HCT116 (cell line): Measurements from ENCODE around the gene POLR1B. TPM values are rescaled to one million over a fixed set of nuclear protein-coding genes. Genes with fewer than 3 reads are reported as not detected.
"Not testable (repeated sequence)": the region's sequence is repeated elsewhere in the genome, so short reads cannot be mapped to it uniquely, and the experiment has no call there.

Source experiments
- ATAC-seq: fragments of 200-7000 bp; cut with Tn5 transposase; 2 replicates; pipeline ENCODE4 v1.9.1; 2020; ENCODE audit warnings: mild to moderate bottlenecking, moderate library complexity
- BruUV-seq: library from RNA; stranded (reverse); fragments of 400-500 nt; replicated peaks from 2 replicates; lab custom pipeline; 2021; lab: Mats Ljungman, UMichigan
- CTCF ChIA-PET: fragments of 300-600 bp; sonication (Branson Sonifier 250); formaldehyde crosslinking; loops from one replicate; lab custom pipeline; 2021; ENCODE audit warnings: antibody characterized with exemption; lab: Charles Lee
- POLR2A ChIA-PET: fragments of 300-600, 350-600 bp; sonication (Branson Sonifier 250); formaldehyde crosslinking; loops from one replicate; lab custom pipeline; 2021; ENCODE audit warnings: antibody characterized with exemption; lab: Charles Lee
- RAD21 ChIA-PET, 2 experiments: fragments of 300-600 bp; sonication (Branson Sonifier 250); formaldehyde crosslinking; loops; one replicate each; lab custom pipeline; 2023; ENCODE audit warnings: low total read pairs in 2 of 2; ENCODE audit not compliant: uncharacterized antibody in 2 of 2, unreplicated experiment in 2 of 2, low non-redundant PET in 1 of 2; lab: Charles Lee
- DNase-seq: peaks from one replicate; pipeline ENCODE4 v3.0.0-alpha.2; 2010; ENCODE audit warnings: low read depth, low spot score
- H2AFZ ChIP-seq: fragments of 200-600 bp; shearing (Covaris generic), sonication (generic); 2 replicates; pipeline ENCODE4 v1.6.1; 2017; ENCODE audit warnings: low read depth, mixed run types, mixed read lengths, antibody characterized with exemption, low read length; ENCODE audit not compliant: poor library complexity, severe bottlenecking
- H3K27ac ChIP-seq: 2 replicates; pipeline ENCODE4 v1.5.1; 2012; ENCODE audit warnings: low read depth, low read length
- H3K27me3 ChIP-seq: fragments of 200-600 bp; sonication (generic); 2 replicates; pipeline ENCODE4 v1.6.1; 2016; ENCODE audit warnings: mixed run types, low read length, mixed read lengths; ENCODE audit not compliant: insufficient read depth
- H3K36me3 ChIP-seq, 2 experiments: fragments of 200-500 bp in 1 of 2; fragments of 200-600 bp in 1 of 2; sonication (Bioruptor generic) in 1 of 2; sonication (generic) in 1 of 2; 2 replicates each; pipeline versions ENCODE4 v1.5.1 to v1.6.1; 2014 to 2016; ENCODE audit warnings: low read length in 2 of 2, inconsistent platforms in 1 of 2, mixed read lengths in 1 of 2, mixed run types in 1 of 2; ENCODE audit not compliant: insufficient read depth in 2 of 2, control insufficient read depth in 1 of 2
- H3K4me1 ChIP-seq, 2 experiments: fragments of 200-600 bp in 1 of 2; sonication (generic) in 1 of 2; 2 replicates each; pipeline versions ENCODE4 v1.5.1 to v1.6.1; 2012 to 2017; ENCODE audit warnings: low read length in 2 of 2, inconsistent platforms in 1 of 2, mild to moderate bottlenecking in 1 of 2, mixed read lengths in 1 of 2, mixed run types in 1 of 2, moderate library complexity in 1 of 2; ENCODE audit not compliant: insufficient read depth in 2 of 2, control insufficient read depth in 1 of 2
- H3K4me2 ChIP-seq: fragments of 200-600 bp; sonication (generic); 2 replicates; pipeline ENCODE4 v1.6.1; 2017; ENCODE audit warnings: mixed run types, low read length, mixed read lengths
- H3K4me3 ChIP-seq, 2 experiments: fragments of 200-600 bp in 1 of 2; sonication (generic) in 1 of 2; replicated peaks in 1 of 2; 2 replicates each; pipeline ENCODE4 v1.5.1; 2011 to 2016; ENCODE audit warnings: low read length in 2 of 2, control low read depth in 1 of 2, low read depth in 1 of 2, mild to moderate bottlenecking in 1 of 2, mixed read lengths in 1 of 2, mixed run types in 1 of 2
- H3K79me2 ChIP-seq: fragments of 200-600 bp; sonication (generic); 2 replicates; pipeline ENCODE4 v1.6.1; 2017; ENCODE audit warnings: mild to moderate bottlenecking, mixed run types, low read length, moderate library complexity, mixed read lengths; ENCODE audit not compliant: insufficient read depth
- H3K9ac ChIP-seq: fragments of 200-600 bp; sonication (generic); 2 replicates; pipeline ENCODE4 v1.6.1; 2016; ENCODE audit warnings: low read length, mixed read lengths
- H3K9me2 ChIP-seq: fragments of 200-600 bp; sonication (generic), shearing (Covaris generic); 2 replicates; pipeline ENCODE4 v1.6.1; 2017; ENCODE audit warnings: mixed run types, mild to moderate bottlenecking, moderate library complexity; ENCODE audit not compliant: insufficient read depth
- H3K9me3 ChIP-seq, 2 experiments: fragments of 200-500 bp in 1 of 2; fragments of 200-600 bp in 1 of 2; sonication (Bioruptor generic) in 1 of 2; sonication (generic) in 1 of 2; 2 replicates each; pipeline ENCODE4 v1.6.1; 2014 to 2017; ENCODE audit warnings: low read length in 2 of 2, mixed read lengths in 2 of 2, inconsistent platforms in 1 of 2, low read depth in 1 of 2, mild to moderate bottlenecking in 1 of 2, mixed run types in 1 of 2, moderate library complexity in 1 of 2; ENCODE audit not compliant: control insufficient read depth in 1 of 2, insufficient read depth in 1 of 2
- H4K20me1 ChIP-seq: fragments of 200-600 bp; sonication (generic), shearing (Covaris generic); 2 replicates; pipeline ENCODE4 v1.6.1; 2017; ENCODE audit warnings: mixed run types, mild to moderate bottlenecking, moderate library complexity; ENCODE audit not compliant: insufficient read depth
- CBX3 ChIP-seq: IDR thresholded peaks from 2 replicates; pipeline ENCODE4 v1.6.1; 2012; ENCODE audit warnings: low read depth
- CEBPB ChIP-seq: IDR thresholded peaks from 2 replicates; pipeline ENCODE4 v1.6.1; 2012; ENCODE audit warnings: low read depth
- EGR1 ChIP-seq: IDR thresholded peaks from 2 replicates; pipeline ENCODE4 v1.6.1; 2012; ENCODE audit warnings: low read depth
- ELF1 ChIP-seq: IDR thresholded peaks from 2 replicates; pipeline ENCODE4 v1.6.1; 2012; ENCODE audit warnings: low read depth, borderline replicate concordance
- EZH2phosphoT487 ChIP-seq: fragments of 200-600 bp; IDR thresholded peaks from 2 replicates; pipeline ENCODE4 v1.6.1; 2018; ENCODE audit warnings: antibody characterized with exemption, borderline replicate concordance
- JUND ChIP-seq: IDR thresholded peaks from 2 replicates; pipeline ENCODE4 v1.6.1; 2012
- POLR2A ChIP-seq: IDR thresholded peaks from 2 replicates; pipeline ENCODE4 v1.7.0; 2011; ENCODE audit warnings: borderline replicate concordance; ENCODE audit not compliant: insufficient read depth, insufficient read length; ENCODE audit errors: extremely low read depth
- SP1 ChIP-seq: IDR thresholded peaks from 2 replicates; pipeline ENCODE4 v1.6.1; 2012; ENCODE audit warnings: low read depth
- SRF ChIP-seq: IDR thresholded peaks from 2 replicates; pipeline ENCODE4 v1.6.1; 2012; ENCODE audit warnings: low read depth
- TCF7L2 ChIP-seq: IDR thresholded peaks from 2 replicates; pipeline ENCODE4 v1.7.0; 2011; ENCODE audit warnings: borderline replicate concordance, inconsistent platforms; ENCODE audit not compliant: insufficient read depth, insufficient read length; ENCODE audit errors: extremely low read depth
- YY1 ChIP-seq: IDR thresholded peaks from 2 replicates; pipeline ENCODE4 v1.6.1; 2011; ENCODE audit warnings: low read length, low read depth, moderate library complexity, mild to moderate bottlenecking; ENCODE audit not compliant: insufficient replicate concordance; ENCODE audit errors: extremely low read depth
- ZNF274 ChIP-seq: fragments of 200-500 bp; sonication (Bioruptor generic); IDR thresholded peaks from 2 replicates; pipeline ENCODE4 v1.6.1; 2014; ENCODE audit warnings: mild to moderate bottlenecking, low read depth, low read length, inconsistent platforms
- intact Hi-C: fragments of 100-400 bp; cut with micrococcal nuclease; formaldehyde crosslinking; loops from 2 replicates; pipeline ENCODE4 v1.10.0; 2022
- total RNA-seq: library from RNA; stranded (reverse); gene quantifications from one replicate; pipeline ENCODE4 v1.2.1, GENCODE V29; 2021; ENCODE audit not compliant: unreplicated experiment
- TF ChIP-seq, protein P1 (sequence below): IDR thresholded peaks from 2 replicates; pipeline ENCODE4 v1.6.1; 2012

POLR1B gene
- total RNA-seq, 1 experiment from 2014 or later = 57.7 TPM

DNA sequence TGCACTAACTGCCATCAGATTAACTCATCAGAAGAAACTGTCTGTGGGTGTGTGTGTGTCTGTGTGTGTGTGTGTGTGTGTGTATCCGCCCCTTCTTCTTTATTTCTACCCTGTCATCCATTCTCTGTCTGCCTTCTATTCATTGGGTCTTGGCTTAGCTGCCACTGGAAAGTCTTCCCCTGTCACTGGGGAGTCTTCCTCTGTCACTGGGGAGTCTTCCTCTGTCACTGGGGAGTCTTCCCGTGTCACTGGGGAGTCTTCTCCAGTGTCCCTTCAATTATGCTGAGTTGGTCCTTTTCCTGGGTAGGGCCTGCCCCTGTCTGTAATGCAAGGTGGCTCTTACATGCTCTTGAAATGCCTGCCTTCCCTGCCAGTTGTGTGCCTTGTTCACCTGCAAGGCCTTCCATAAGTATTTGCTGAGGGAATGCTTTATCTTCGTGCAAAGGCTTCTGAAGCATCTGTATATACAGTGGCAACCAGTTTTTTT, 18.9 kb upstream of the POLR1B start:
- RAD21 ChIA-PET = no interaction called here
- intact Hi-C loops = no loop called here
- no peak for DNase-seq
- no peak overlapping the region for H3K4me2 ChIP-seq
- H3K9me3 ChIP-seq = no peaks in the 10 kb centered on the region
- H3K9me2 ChIP-seq = no peaks in the 10 kb centered on the region
- CTCF ChIA-PET = no interaction called here
- no peaks in the 10 kb centered on the region for H3K27me3 ChIP-seq
- no peak for TF ChIP-seq SRF
- TF ChIP-seq CEBPB = no peak
- TF ChIP-seq JUND = no peak
- TF ChIP-seq SP1 = no peak
- TF ChIP-seq EZH2phosphoT487 = no peak
- TF ChIP-seq ELF1 = no peak
- TF ChIP-seq, protein P1, sequence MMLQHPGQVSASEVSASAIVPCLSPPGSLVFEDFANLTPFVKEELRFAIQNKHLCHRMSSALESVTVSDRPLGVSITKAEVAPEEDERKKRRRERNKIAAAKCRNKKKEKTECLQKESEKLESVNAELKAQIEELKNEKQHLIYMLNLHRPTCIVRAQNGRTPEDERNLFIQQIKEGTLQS = no peak
- TF ChIP-seq ZNF274 = no peak
- no peak for TF ChIP-seq POLR2A
- no peak for TF ChIP-seq EGR1
- TF ChIP-seq CBX3 = no peak
- no peak for TF ChIP-seq YY1
- no peak for TF ChIP-seq TCF7L2
- TF ChIP-seq, all 23 proteins: peak for 0
- Histone ChIP-seq H2AFZ (no peak overlapping the region), H3K4me3 (no peak overlapping the region), H3K36me3 (peaks cover 14 to 16% of the 10 kb centered on the region in 2 experiments; a peak in 3 of 4 replicates), H3K4me1 (no peaks in the 10 kb centered on the region), H3K79me2 (no peaks in the 10 kb centered on the region), H4K20me1 (no peaks in the 10 kb centered on the region), H3K27ac (no peak overlapping the region), H3K9ac (no peak overlapping the region)
- ATAC-seq = no peak
- BruUV-seq = no TSS peak
- POLR2A ChIA-PET = no interaction called here

DNA sequence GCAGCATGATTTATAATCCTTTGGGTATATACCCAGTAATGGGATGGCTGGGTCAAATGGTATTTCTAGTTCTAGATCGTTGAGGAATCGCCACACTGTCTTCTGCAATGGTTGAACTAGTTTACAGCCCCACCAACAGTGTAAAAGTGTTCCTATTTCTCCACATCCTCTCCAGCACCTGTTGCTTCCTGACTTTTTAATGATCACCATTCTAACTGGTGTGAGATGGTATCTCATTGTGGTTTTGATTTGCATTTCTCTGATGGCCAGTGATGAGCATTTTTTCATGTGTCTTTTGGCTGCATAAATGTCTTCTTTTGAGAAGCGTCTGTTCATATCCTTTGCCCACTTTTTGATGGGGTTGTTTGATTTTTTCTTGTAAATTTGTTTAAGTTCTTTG, 18.0 kb upstream of the POLR1B start:
- ATAC-seq, H3K4me1 ChIP-seq, H3K9me3 ChIP-seq, CTCF ChIA-PET, H3K79me2 ChIP-seq, H3K27ac ChIP-seq, POLR2A ChIA-PET, H3K4me3 ChIP-seq, H3K4me2 ChIP-seq, H4K20me1 ChIP-seq, H3K27me3 ChIP-seq, H2AFZ ChIP-seq, H3K9ac ChIP-seq, H3K9me2 ChIP-seq, DNase-seq, intact Hi-C loops, BruUV-seq, RAD21 ChIA-PET: not testable (repeated sequence)
- peaks cover 15 to 22% of the 10 kb centered on the region in 2 experiments for H3K36me3 ChIP-seq
